Suprapubic skin (tissue), 4 donors: Measurements from ENCODE around the gene BMPR2. TPM values are rescaled to one million over a fixed set of nuclear protein-coding genes. Genes with fewer than 3 reads are reported as not detected.

Experiments
- DNase-seq, 2 donors: peaks; one replicate each; pipeline ENCODE4 v3.0.0-alpha.2; 2019; ENCODE audit warnings: low spot score in 2 of 2
- H3K27ac ChIP-seq: fragments of 200-600 bp; sonication (generic); one replicate; pipeline ENCODE4 v1.5.1; 2019
- H3K27me3 ChIP-seq: fragments of 200-600 bp; sonication (generic); one replicate; pipeline ENCODE4 v1.5.1; 2019
- H3K36me3 ChIP-seq: fragments of 200-600 bp; sonication (generic); one replicate; pipeline ENCODE4 v1.5.1; 2019
- H3K4me1 ChIP-seq: fragments of 200-600 bp; sonication (generic); one replicate; pipeline ENCODE4 v1.5.1; 2019
- H3K4me3 ChIP-seq: fragments of 200-600 bp; sonication (generic); one replicate; pipeline ENCODE4 v1.5.1; 2019; ENCODE audit warnings: mild to moderate bottlenecking
- H3K9me3 ChIP-seq: fragments of 200-600 bp; sonication (generic); one replicate; pipeline ENCODE4 v1.5.1; 2019
- EP300 ChIP-seq: sonication (generic); formaldehyde crosslinking; IDR thresholded peaks from one replicate; pipeline ENCODE4 v1.6.1; 2017; ENCODE audit warnings: antibody characterized with exemption
- POLR2A ChIP-seq, 2 donors: fragments of 450-650 bp; IDR thresholded peaks; one replicate each; pipeline ENCODE4 v1.6.1; 2017; ENCODE audit warnings: antibody characterized with exemption in 2 of 2, mild to moderate bottlenecking in 2 of 2, moderate library complexity in 2 of 2
- POLR2AphosphoS5 ChIP-seq, 3 donors: sonication (generic); formaldehyde crosslinking; IDR thresholded peaks; one replicate each; pipeline ENCODE4 v1.6.1; 2017; ENCODE audit warnings: antibody characterized with exemption in 3 of 3
- WGBS: methylation state at CpG from one replicate; pipeline ENCODE4 v1.1.5; 2018; 5-methylcytosine and 5-hydroxymethylcytosine counted together
- total RNA-seq, 4 donors: library from RNA; depleted of rRNA; stranded (reverse); fragments of >200 nt; gene quantifications; one replicate each; pipeline ENCODE4 v1.1.0, GENCODE V29; 2016
- TF ChIP-seq, protein P1 (sequence below), 2 donors: fragments of 200-600 bp in 1 of 2; fragments of 450-650 bp in 1 of 2; sonication (generic) in 1 of 2; IDR thresholded peaks; one replicate each; pipeline ENCODE4 v1.5.1; 2016 to 2019; ENCODE audit warnings: antibody characterized with exemption in 2 of 2, mild to moderate bottlenecking in 1 of 2, moderate library complexity in 1 of 2

The BMPR2 gene
- total RNA-seq, 4 donors from 2014 or later, result 37.8 to 47.1 (median 42.3) TPM

DNA sequence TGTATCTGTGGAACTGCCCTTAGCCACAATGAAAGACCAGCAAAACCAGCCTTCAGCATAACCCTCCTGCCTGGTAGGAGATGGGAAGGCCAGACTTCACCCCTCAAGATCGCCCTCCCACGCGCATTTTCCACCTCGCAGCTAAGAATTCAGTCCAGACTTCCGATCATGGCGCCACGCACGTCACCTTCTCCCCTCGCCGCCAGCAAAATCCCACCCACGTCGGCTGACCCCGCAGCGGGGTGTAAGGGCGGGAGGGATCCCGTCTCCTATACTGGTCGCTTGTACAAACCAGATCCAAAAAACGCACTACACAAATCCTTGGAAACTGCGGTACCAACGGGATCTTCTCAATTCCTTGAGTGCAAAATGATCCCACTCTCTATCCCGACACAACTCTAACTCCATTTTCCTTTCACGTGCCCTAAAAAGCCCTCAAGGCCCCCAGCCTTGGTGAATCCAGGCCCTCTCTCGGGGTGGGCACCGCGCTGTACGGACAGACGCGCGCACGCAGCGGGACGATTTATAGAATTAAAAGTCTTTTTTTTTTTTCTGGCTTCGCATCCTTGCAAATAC lies 1.0 kb upstream of the BMPR2 start:
- H3K4me3 ChIP-seq, result peak overlapping the region; percentile 96
- DNase-seq, result peak; percentile 84 to 85
- H3K27ac ChIP-seq, result peak overlapping the region; percentile 98
- H3K36me3 ChIP-seq, result no peaks in the 10 kb centered on the region
- TF ChIP-seq POLR2A (IDR thresholded peaks at IDR 0.05), result peak in 1 of 2 donors; percentile 8
- TF ChIP-seq, protein P1, sequence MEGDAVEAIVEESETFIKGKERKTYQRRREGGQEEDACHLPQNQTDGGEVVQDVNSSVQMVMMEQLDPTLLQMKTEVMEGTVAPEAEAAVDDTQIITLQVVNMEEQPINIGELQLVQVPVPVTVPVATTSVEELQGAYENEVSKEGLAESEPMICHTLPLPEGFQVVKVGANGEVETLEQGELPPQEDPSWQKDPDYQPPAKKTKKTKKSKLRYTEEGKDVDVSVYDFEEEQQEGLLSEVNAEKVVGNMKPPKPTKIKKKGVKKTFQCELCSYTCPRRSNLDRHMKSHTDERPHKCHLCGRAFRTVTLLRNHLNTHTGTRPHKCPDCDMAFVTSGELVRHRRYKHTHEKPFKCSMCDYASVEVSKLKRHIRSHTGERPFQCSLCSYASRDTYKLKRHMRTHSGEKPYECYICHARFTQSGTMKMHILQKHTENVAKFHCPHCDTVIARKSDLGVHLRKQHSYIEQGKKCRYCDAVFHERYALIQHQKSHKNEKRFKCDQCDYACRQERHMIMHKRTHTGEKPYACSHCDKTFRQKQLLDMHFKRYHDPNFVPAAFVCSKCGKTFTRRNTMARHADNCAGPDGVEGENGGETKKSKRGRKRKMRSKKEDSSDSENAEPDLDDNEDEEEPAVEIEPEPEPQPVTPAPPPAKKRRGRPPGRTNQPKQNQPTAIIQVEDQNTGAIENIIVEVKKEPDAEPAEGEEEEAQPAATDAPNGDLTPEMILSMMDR (IDR thresholded peaks at IDR 0.05), result no peak
- H3K27me3 ChIP-seq, result no peaks in the 10 kb centered on the region
- no peaks in the 10 kb centered on the region for H3K9me3 ChIP-seq
- H3K4me1 ChIP-seq, result peaks cover 30% of the 10 kb centered on the region
- 0% methylated on average over 33 of the region's 33 CpGs for whole genome bisulfite sequencing

DNA sequence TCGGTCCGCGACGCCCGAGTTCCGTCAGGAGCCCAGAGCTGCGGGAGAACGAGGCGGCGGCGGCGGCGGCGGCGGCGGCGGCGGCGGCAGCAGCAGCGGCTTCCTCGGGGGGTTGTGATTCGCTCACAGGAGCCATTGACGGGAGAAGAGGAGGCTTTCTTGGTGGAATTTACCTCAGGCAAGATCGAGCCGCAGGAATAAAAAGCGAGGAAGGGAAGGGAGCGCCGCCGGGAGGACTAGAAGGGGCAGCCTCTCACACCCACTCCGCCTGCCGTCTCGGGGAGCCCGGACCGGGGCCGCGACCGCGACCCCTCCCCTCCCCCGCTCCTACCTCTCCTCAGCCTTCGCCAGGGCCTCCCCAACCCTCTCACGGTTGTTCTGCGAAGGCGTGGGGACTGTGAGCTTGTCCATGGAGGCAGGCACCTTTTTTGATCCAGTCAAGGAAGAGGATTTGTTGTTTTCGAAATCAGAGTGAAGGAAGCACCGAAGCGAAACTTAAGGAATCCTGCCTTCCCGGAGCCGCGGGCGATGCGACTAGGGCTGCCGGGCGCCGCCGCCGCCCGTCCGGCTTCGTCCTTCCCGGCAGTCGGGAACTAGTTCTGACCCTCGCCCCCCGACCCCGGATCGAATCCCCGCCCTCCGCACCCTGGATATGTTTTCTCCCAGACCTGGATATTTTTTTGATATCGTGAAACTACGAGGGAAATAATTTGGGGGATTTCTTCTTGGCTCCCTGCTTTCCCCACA lies 506 bp downstream of the BMPR2 start:
- TF ChIP-seq EP300 (no peak), POLR2AphosphoS5 (IDR thresholded peaks at IDR 0.05) (peak in 1 of 3 donors; percentile 29)
- Histone ChIP-seq H3K27ac (peak overlapping the region; percentile 98), H3K27me3 (no peaks in the 10 kb centered on the region), H3K9me3 (no peaks in the 10 kb centered on the region), H3K4me3 (peak overlapping the region; percentile 96), H3K4me1 (peaks cover 40% of the 10 kb centered on the region), H3K36me3 (no peaks in the 10 kb centered on the region)
- under 1% methylated on average over 45 of the region's 69 CpGs for WGBS
- DNase-seq, result peak in 1 of 2 donors; percentile 71

DNA sequence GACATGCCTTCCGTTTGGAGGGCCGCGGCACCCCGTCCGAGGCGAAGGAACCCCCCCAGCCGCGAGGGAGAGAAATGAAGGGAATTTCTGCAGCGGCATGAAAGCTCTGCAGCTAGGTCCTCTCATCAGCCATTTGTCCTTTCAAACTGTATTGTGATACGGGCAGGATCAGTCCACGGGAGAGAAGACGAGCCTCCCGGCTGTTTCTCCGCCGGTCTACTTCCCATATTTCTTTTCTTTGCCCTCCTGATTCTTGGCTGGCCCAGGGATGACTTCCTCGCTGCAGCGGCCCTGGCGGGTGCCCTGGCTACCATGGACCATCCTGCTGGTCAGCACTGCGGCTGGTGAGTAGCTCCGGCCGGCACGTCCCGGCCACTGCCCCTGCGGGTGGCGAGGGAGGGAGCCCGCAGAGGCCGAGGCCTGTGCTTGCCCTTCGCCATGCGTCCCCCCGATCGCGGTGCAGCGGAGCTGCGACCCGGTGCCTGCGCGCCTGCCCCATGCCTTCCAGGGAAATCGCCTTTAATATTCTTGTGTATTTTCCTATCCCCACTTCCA lies 1.2 kb downstream of the BMPR2 start:
- H3K4me3 ChIP-seq, result peak overlapping the region; percentile 96
- peak in 1 of 2 donors; percentile 69 for DNase-seq
- under 1% methylated on average over 38 of the region's 38 CpGs for WGBS
- TF ChIP-seq EP300 (no peak), POLR2A (IDR thresholded peaks at IDR 0.05) (no peak), POLR2AphosphoS5 (IDR thresholded peaks at IDR 0.05) (no peak)
- TF ChIP-seq, protein P1 (IDR thresholded peaks at IDR 0.05), result no peak
- H3K27me3 ChIP-seq, result no peaks in the 10 kb centered on the region
- H3K27ac ChIP-seq, result peak overlapping the region; percentile 98
- no peaks in the 10 kb centered on the region for H3K9me3 ChIP-seq
- H3K36me3 ChIP-seq, result no peaks in the 10 kb centered on the region
- H3K4me1 ChIP-seq, result peaks cover 40% of the 10 kb centered on the region

DNA sequence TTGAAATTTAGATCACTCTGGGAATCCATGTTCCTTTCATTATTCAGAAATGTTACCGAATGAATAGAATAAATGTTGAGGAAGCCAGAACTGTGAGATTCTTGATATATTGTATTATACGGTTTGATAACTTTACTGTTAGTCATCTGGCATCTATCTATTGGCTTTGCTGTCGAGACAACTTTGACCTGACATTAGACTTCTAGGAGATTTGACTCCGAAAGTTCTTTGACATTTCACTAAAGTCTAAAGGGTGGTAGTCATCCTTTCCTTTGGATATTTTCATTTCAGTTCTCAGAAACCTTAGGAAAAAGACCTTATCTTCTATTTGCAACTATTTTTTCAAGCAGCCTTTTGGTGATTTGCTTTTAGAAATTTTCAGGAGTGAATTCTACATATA lies 1.9 kb downstream of the BMPR2 start:
- 4% methylated on average over 4 of the region's 4 CpGs for WGBS

DNA sequence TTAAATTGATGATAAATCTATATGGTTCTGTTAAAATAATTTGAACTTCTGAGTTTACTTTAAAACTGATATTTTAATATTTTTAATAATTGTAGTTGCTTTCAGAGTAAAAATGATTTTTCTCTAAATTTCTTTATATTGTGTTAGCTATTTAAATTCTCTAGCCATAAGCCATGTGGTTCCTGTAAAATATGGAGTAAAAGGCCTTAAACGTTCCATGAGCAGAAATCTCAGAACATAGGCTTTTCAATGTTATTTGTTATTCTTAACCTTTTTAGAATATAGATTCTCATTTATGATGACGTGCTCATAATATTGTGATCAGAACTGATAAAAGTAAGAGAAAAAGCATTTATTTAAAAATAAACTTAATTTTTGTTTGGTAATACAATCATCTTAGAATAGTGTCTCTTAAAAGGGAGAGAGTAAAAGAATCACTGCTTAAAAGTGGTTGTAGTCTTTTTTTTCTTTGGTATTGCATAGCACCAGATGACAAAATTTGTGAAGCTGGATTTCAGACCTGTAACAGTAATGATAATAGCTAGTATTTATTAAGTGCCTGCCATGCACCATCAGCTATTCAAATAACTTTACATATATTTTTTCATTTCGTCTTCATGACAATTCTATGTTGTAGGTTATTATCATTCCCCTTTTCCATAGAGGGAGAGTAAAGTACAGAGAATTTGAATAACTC lies 2.7 kb downstream of the BMPR2 start:
- 14% methylated on average over 3 of the region's 3 CpGs for WGBS
- Histone ChIP-seq H3K4me3 (peak overlapping the region; percentile 96), H3K36me3 (no peaks in the 10 kb centered on the region)

More for the DNA sequence above, 1.9 kb downstream of the BMPR2 start:
- DNase-seq, result no peak
- Histone ChIP-seq H3K36me3 (no peaks in the 10 kb centered on the region), H3K4me1 (peaks cover 40% of the 10 kb centered on the region), H3K4me3 (peak overlapping the region; percentile 96), H3K27ac (peak overlapping the region; percentile 98), H3K9me3 (no peaks in the 10 kb centered on the region), H3K27me3 (no peaks in the 10 kb centered on the region)
- TF ChIP-seq, protein P1 (IDR thresholded peaks at IDR 0.05), result no peak
- TF ChIP-seq EP300 (no peak), POLR2A (IDR thresholded peaks at IDR 0.05) (no peak), POLR2AphosphoS5 (IDR thresholded peaks at IDR 0.05) (no peak)

More for the DNA sequence above, 2.7 kb downstream of the BMPR2 start:
- H3K27me3 ChIP-seq, result no peaks in the 10 kb centered on the region
- H3K9me3 ChIP-seq, result no peaks in the 10 kb centered on the region
- peak overlapping the region; percentile 4 for H3K27ac ChIP-seq
- H3K4me1 ChIP-seq, result peaks cover 40% of the 10 kb centered on the region
- TF ChIP-seq, protein P1 (IDR thresholded peaks at IDR 0.05), result no peak
- TF ChIP-seq POLR2A (IDR thresholded peaks at IDR 0.05) (no peak), POLR2AphosphoS5 (IDR thresholded peaks at IDR 0.05) (no peak), EP300 (no peak)
- DNase-seq, result no peak
